SKM-1 treated with dmso at 0.1 percent for 144 hours (cell line): ENCODE results near the gene VWA8.
A peak's percentile ranks its signal among the peaks of the same experiment; 100 is the strongest.

Experiments used
- DNase-seq: peaks from one replicate; lab custom pipeline; 2025; ENCODE audit not compliant: unreplicated experiment; lab: John Stamatoyannopoulos, UW

VWA8 gene

DNA sequence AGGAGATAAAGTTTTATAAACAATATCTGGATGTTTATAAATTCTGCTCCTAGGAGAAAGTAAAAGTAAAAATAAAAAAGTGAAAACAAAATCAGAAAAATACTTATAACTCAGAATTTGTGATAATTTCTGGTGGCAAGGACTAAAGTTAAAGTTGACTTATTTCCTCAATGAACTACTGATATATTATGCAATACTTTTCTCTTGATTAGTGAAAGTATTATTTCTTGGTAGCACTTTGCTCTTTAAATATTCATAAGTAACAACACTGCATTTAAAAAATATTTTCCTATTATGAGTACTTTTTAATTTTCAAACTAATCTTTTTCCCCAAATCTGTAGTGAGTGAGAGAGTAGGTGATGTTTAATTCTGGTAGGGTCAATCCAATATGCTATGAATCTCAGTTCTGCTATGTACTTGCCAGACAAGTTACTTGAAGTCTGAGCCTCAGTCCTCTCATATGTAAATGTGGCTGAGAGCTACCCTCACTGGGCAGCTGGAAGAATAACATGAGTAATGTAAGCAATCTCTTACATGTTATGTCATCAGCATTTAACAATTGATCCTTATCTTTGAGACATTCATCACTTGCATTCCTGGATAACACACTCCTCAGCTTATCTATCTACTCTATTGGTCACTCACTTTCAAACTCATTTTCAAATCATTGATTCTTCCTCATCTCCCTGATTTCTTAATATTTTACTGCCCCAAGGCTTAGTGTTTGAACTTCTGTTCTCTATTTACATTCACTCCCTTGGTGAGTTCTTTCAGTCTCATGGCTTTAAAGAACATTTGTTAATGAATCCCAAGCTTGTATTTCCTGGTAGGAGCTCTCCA lies 264.5 kb downstream of the VWA8 start:
- DNase-seq: no peak

DNA sequence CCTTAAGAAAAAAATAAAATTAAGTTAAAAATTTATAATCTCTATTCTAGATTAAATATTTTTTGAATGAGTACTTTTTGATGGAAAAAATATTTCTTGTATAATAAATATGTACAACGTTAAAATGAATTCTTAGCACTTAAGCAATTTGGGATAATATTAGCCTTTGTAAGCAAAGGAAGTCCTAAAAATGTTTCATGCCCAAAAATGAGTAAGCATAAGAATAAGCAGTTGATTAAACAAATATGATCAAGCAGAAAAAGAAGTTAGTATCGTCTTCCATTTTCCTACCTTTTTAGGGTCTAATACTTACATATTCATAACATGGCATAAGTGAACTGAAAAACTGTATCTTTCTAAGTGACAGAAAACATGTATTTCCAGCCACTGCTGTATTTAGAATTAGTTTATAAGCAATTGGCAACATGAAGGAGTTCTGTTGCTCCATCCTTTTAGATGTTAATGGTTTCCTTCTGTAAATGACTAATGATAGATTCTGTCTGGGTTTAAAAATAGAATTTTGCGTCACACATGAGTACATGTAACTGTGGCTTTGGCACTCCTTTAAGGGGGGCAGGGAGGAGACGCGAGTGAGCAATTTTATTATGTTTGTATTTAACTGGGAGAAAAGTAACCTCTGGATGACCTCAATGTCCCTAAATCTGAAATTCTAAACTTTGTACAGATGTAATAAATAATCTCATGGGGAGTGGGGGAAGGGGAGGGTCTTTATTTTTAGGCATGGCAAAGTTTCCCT lies 266.2 kb downstream of the VWA8 start:
- peak; percentile 25 for DNase-seq

GRCh38 chr13:41693434-41693833 lies 267.5 kb downstream of the VWA8 start:
- DNase-seq: no peak

DNA sequence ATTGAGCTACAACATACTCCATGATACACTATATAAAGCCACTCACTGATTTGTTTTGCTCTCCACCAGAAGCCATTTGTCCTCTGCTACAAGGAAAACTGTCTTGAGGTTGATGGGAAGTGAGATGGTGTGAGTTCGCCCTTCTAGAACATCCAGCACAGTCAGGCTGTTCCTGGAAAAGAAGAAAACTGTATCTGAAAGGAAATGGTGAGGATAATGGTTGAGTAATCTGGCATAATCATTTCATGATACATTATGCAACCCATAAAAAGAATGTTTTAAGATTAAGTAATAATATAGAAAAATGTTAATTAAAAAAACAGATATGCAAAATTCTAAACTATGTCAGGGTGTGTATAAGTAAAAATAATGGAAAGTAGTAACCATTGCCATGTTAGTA lies 269.6 kb downstream of the VWA8 start:
- no peak for DNase-seq

- no peak for DNase-seq
Measured at GRCh38 chr13:41682766-41683165, 278.1 kb downstream of the VWA8 start.

- no peak for DNase-seq
Measured at GRCh38 chr13:41682001-41682400, 278.9 kb downstream of the VWA8 start.

GRCh38 chr13:41681587-41681986 lies 279.3 kb downstream of the VWA8 start:
- DNase-seq: no peak

GRCh38 chr13:41680900-41681299 lies 280.0 kb downstream of the VWA8 start:
- no peak for DNase-seq

DNA sequence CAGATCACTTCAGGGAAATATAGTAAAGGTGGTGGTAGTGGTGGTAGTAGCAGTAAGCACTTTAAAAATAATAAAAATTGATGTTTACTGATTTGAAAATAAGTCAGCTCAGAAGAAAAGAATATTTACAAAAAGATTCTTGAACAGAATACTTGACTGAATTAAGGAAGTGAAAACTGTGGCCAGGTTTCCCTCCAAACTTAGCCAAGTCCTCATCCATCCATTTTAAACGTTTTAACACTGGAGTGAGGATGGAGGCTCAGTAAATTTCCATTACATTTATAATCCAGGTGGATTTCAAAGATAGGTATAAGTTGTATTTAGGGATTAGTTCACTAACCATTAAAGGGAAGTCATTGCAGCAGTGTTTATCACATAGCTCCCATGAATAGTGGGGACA lies 282.1 kb downstream of the VWA8 start:
- no peak for DNase-seq

DNA sequence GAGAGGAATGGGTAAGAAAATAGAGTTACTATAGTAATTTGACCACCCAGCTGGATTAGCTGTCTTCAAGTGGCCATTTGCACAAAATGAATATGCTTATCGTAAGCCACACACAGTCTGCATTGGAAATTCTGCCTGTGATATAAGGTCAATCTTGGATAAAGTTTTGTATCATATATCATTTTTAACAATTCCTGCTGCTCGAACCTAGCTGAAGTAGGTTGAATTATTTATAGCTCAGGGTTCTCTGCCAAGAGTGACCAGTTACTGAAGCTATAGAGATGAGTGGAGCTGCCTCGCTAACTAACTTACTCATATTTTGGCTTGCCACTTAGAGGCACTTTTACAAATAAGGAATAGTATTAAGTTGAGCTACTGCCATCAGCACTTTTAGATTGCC lies 282.7 kb downstream of the VWA8 start:
- DNase-seq: no peak

DNA sequence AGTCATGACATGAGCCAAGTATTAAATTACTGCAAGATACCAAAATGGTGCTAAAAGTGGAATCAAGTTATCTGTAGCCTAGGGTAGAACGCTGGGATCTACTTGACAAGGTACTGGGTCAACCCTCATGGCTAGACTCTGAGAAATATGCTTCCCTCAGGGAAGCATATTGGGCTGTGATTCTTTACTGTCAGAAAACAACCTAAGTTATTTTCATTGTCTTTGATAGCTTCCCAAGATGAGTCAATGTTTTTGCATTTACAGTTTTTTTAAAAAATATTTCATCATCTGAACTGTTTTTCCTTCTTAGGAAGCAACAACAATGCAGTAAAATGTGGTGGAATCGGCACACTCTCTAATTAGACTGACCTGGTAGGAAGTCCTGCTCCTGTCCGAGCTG lies 285.6 kb downstream of the VWA8 start:
- no peak for DNase-seq

DNA sequence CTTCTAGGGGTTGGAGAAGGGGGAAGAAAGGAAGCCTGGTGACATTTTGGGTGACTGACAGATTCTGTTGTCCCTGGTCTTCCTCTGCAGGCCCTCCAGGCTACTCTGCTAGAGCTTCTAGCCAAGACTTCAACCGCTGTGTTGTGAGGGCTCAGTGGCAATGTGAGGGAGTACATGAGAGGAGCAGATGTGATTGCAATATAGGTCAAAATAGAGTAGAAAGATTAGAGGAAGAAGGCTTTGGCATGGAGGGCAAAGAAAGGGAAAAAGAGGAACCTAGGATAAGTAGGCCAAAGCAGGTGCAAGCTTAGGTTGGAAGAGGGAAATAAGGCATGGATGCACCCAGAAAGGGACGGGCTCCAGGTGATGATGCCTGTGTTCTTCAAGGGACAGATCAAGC lies 286.7 kb downstream of the VWA8 start:
- peak; percentile 33 for DNase-seq

- no peak for DNase-seq
Measured at GRCh38 chr13:41673640-41674039, 287.3 kb downstream of the VWA8 start.

DNA sequence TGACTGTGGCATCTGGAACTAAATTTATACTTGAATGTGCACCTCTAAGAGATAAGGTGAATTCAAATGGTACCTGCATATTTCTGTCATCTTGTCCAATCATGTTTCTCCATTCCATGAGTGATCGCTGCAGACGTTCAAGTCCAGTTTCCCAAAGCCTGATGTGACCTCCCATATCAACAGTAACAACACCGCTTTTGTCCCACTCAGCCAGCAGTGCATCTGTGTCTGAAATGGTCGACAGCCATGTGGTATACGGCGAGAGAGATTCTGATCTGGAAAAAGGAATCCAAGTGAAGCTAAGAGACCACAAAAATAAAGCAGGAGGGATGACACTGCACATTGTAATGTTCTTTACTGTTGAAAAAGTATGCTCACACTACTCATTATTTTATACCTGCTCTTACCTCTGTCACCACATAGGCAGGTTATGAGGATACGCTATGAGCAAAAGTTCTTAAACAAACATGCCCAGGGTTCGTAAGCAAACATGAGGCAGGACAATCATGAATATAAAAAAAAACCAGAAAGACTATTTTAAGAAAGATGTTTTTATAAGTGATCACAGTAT lies 290.0 kb downstream of the VWA8 start:
- no peak for DNase-seq

DNA sequence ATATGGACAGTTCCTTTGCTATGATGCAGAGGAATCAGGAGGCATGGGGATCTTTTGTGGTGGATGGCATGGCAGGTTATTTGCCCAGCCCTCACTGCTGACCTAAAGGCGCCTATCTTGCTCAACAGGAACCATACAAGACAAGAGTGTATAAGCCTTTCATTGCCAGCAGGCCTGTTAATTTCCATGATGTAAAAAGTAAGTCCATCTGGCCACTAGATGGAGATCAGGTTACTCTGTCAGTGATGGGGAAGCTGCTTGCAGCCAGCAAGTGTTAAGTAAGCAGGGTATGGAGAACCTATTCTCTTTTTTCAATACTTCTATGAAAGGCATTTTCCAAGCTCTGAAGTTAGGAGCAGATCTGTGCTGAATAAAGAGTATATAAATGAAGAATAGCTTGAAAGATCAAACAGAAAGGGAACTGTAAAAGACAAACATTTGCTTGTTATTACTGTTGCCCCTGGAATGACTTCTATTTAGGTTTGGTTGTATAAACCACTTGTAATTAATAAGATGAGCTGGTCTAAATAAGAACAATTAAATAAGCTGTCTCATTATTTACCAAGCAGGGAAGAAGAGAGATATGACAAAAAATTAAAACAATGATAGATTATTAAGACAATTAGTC lies 292.7 kb downstream of the VWA8 start:
- DNase-seq: peak; percentile 90

- no peak for DNase-seq
Measured at GRCh38 chr13:41666644-41667043, 294.3 kb downstream of the VWA8 start.

DNA sequence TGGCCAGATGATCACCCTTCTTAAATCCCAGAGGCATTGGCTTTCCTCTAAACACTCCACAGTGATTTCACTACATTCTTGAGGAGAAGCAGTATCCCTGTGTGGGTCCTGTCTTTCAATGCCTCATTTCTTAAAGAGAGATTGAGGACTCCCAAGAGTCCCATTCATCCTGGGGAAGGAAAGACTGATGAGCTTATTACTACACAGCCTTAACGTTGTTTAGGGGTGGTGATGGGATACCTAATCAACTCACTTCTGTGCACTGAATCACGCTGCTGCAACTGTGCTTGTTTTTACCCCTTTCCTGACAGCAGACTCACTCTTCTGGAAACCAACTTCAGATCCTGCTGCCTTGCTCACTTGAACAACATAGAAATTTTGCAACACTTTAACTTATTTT lies 300.5 kb downstream of the VWA8 start:
- no peak for DNase-seq

DNA sequence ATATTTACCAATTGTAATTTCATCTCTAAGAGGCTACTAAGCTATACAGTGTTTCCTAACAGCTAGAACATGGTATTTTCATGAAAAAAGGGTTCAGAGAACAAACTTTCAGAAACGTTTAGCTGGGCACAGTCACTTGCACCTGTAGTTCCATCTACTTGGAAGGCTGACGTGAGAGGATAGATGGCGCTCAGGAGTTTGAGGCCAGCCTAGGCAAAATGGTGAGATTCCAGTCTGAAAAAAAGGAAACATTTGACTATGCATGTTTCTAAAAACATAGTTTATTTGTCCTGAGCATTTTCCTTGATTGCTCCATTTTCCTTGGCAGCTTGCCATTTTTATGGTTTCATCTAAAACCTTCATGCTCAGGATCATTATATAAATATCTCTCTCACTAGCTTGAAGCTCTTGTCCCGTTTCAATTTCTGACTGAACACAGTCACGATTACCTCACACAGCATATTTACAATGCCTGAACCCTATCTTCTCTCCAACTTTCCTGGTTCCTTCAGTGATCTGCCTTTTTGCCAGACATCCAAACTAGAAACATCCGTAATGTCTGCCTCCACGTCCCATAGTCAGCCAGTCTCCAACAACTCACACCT lies 302.8 kb downstream of the VWA8 start:
- DNase-seq: no peak

DNA sequence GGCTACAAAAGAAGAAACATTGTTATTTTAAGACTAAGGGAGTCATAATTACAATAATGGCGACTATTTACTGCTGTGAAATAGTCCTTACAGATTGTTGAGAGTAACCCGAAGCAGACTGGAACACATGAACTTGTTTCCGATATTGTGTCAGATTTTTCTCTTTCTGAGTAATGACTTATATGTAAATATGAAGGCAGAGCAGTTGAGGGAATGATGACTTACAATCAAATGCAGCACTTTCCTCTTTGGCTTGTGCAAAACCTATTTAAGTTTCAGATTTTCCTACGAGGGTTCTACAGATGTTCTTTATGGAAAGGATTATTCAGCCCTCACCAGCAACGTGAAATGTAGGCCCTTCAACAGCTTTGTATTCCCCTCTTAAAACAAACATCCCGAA lies 304.9 kb downstream of the VWA8 start:
- no peak for DNase-seq

GRCh38 chr13:41654796-41655195 lies 306.1 kb downstream of the VWA8 start:
- DNase-seq: peak; percentile 38

GRCh38 chr13:41652735-41653361 lies 308.1 kb downstream of the VWA8 start:
- DNase-seq: peak; percentile 6
